Muscle layer of duodenum (tissue), 2 donors: Measurements from ENCODE around the gene WASL.

Experiments
- H3K27ac ChIP-seq: one replicate; pipeline ENCODE4 v1.7.0; 2013; ENCODE audit warnings: mild to moderate bottlenecking, low read length
- H3K27me3 ChIP-seq: one replicate; pipeline ENCODE4 v1.7.0; 2013; ENCODE audit warnings: low read depth, mild to moderate bottlenecking, control low read depth, low read length
- H3K36me3 ChIP-seq, 2 donors: one replicate each; pipeline ENCODE4 v1.7.0; 2013; ENCODE audit warnings: low read length in 2 of 2, control low read depth in 1 of 2, mild to moderate bottlenecking in 1 of 2; ENCODE audit not compliant: insufficient read depth in 2 of 2, control insufficient read depth in 1 of 2
- H3K4me1 ChIP-seq, 2 donors: one replicate each; pipeline ENCODE4 v1.7.0; 2013; ENCODE audit warnings: low read length in 2 of 2, mild to moderate bottlenecking in 2 of 2, control low read depth in 1 of 2, moderate library complexity in 1 of 2; ENCODE audit not compliant: insufficient read depth in 2 of 2, control insufficient read depth in 1 of 2
- H3K4me3 ChIP-seq, 2 donors: one replicate each; pipeline ENCODE4 v1.7.0; 2013; ENCODE audit warnings: low read length in 2 of 2, low read depth in 1 of 2, mild to moderate bottlenecking in 1 of 2
- H3K9me3 ChIP-seq, 2 donors: one replicate each; pipeline ENCODE4 v1.7.0; 2013; ENCODE audit warnings: low read length in 2 of 2, control low read depth in 1 of 2, mild to moderate bottlenecking in 1 of 2; ENCODE audit not compliant: control insufficient read depth in 1 of 2
- donor health status: healthy.

The WASL gene

GRCh38 chr7:123656544-123657303, 92.1 kb downstream of the WASL start:
- Histone ChIP-seq H3K4me1 (no peaks in the 10 kb centered on the region), H3K9me3 (no peaks in the 10 kb centered on the region), H3K27me3 (no peaks in the 10 kb centered on the region), H3K36me3 (no peaks in the 10 kb centered on the region), H3K4me3 (no peak overlapping the region), H3K27ac (no peak overlapping the region)

- no peak within 1 kb of the TSS for H3K27ac ChIP-seq
- H3K27me3 ChIP-seq, result no peaks in the 10 kb centered on the region
- H3K4me3 ChIP-seq, result no peak within 1 kb of the TSS
- no peaks in the 10 kb centered on the region for H3K4me1 ChIP-seq
- no peaks in the 10 kb centered on the region for H3K9me3 ChIP-seq
- H3K36me3 ChIP-seq, result no peaks in the 10 kb centered on the region
Observed at GRCh38 chr7:123655614-123656013, 93.2 kb downstream of the WASL start, which contains the start of gene LMOD2. Gene LMOD2 (plus strand): TSS chr7:123655866. CDS start chr7:123655964, 98 bp downstream.

GRCh38 chr7:123653162-123653561, 95.6 kb downstream of the WASL start:
- Histone ChIP-seq H3K4me1 (no peaks in the 10 kb centered on the region), H3K27me3 (no peaks in the 10 kb centered on the region), H3K36me3 (no peaks in the 10 kb centered on the region), H3K27ac (no peak overlapping the region), H3K4me3 (no peak overlapping the region), H3K9me3 (no peaks in the 10 kb centered on the region)

- H3K36me3 ChIP-seq, result no peaks in the 10 kb centered on the region
- no peak overlapping the region for H3K27ac ChIP-seq
- no peak overlapping the region for H3K4me3 ChIP-seq
- no peaks in the 10 kb centered on the region for H3K27me3 ChIP-seq
- no peaks in the 10 kb centered on the region for H3K4me1 ChIP-seq
- no peaks in the 10 kb centered on the region for H3K9me3 ChIP-seq
Observed at GRCh38 chr7:123652406-123652805, 96.4 kb downstream of the WASL start.

- H3K27ac ChIP-seq, result no peak overlapping the region
- H3K36me3 ChIP-seq, result no peaks in the 10 kb centered on the region
- no peak overlapping the region for H3K4me3 ChIP-seq
- H3K27me3 ChIP-seq, result no peaks in the 10 kb centered on the region
- no peaks in the 10 kb centered on the region for H3K4me1 ChIP-seq
- no peaks in the 10 kb centered on the region for H3K9me3 ChIP-seq
Observed at GRCh38 chr7:123650595-123650994, 98.2 kb downstream of the WASL start.

- no peak overlapping the region for H3K27ac ChIP-seq
Observed at GRCh38 chr7:123649964-123650363, 98.8 kb downstream of the WASL start.

GRCh38 chr7:123647106-123647730, 101.6 kb downstream of the WASL start:
- no peaks in the 10 kb centered on the region for H3K9me3 ChIP-seq
- peaks cover 4 to 8% of the 10 kb centered on the region in 2 donors for H3K4me1 ChIP-seq
- H3K4me3 ChIP-seq, result no peak overlapping the region
- no peaks in the 10 kb centered on the region for H3K36me3 ChIP-seq
- no peak overlapping the region for H3K27ac ChIP-seq
- H3K27me3 ChIP-seq, result no peaks in the 10 kb centered on the region

More at GRCh38 chr7:123649964-123650363, 98.8 kb downstream of the WASL start:
- Histone ChIP-seq H3K4me3 (no peak overlapping the region), H3K9me3 (no peaks in the 10 kb centered on the region), H3K4me1 (no peaks in the 10 kb centered on the region), H3K27me3 (no peaks in the 10 kb centered on the region), H3K36me3 (no peaks in the 10 kb centered on the region)

GRCh38 chr7:123645516-123645915, 103.3 kb downstream of the WASL start:
- Histone ChIP-seq H3K36me3 (no peaks in the 10 kb centered on the region), H3K27me3 (no peaks in the 10 kb centered on the region), H3K27ac (no peak overlapping the region), H3K9me3 (no peaks in the 10 kb centered on the region), H3K4me3 (no peak overlapping the region), H3K4me1 (peaks cover 4 to 8% of the 10 kb centered on the region in 2 donors)

- H3K9me3 ChIP-seq, result no peaks in the 10 kb centered on the region
- no peaks in the 10 kb centered on the region for H3K36me3 ChIP-seq
- H3K4me1 ChIP-seq, result peaks cover 4 to 8% of the 10 kb centered on the region in 2 donors
- peak overlapping the region in 1 of 2 donors; percentile 29 for H3K4me3 ChIP-seq
- H3K27me3 ChIP-seq, result no peaks in the 10 kb centered on the region
- no peak overlapping the region for H3K27ac ChIP-seq
Observed at GRCh38 chr7:123643495-123644441, 105.0 kb downstream of the WASL start.

GRCh38 chr7:123641901-123642300, 106.9 kb downstream of the WASL start:
- Histone ChIP-seq H3K4me3 (no peak overlapping the region), H3K9me3 (no peaks in the 10 kb centered on the region), H3K27me3 (no peaks in the 10 kb centered on the region), H3K36me3 (no peaks in the 10 kb centered on the region), H3K27ac (no peak overlapping the region), H3K4me1 (peaks cover 4 to 8% of the 10 kb centered on the region in 2 donors)

GRCh38 chr7:123640583-123640982, 108.2 kb downstream of the WASL start:
- no peak overlapping the region for H3K4me3 ChIP-seq
- no peak overlapping the region for H3K27ac ChIP-seq

More at GRCh38 chr7:123640583-123640982, 108.2 kb downstream of the WASL start:
- Histone ChIP-seq H3K9me3 (no peaks in the 10 kb centered on the region), H3K27me3 (no peaks in the 10 kb centered on the region), H3K4me1 (peaks cover 4 to 8% of the 10 kb centered on the region in 2 donors), H3K36me3 (no peaks in the 10 kb centered on the region)
